B cell (primary cell): ENCODE data around the gene MEGF11. TPM values are rescaled to one million over a fixed set of nuclear protein-coding genes. Genes with fewer than 3 reads are reported as not detected.

Experiments used
- ATAC-seq: fragments of 200-7000 bp; cut with Tn5 transposase; one replicate; pipeline ENCODE4 v1.10.0; 2021; ENCODE audit warnings: low read depth, mild to moderate bottlenecking, moderate number of reproducible peaks, moderate library complexity
- CTCF ChIA-PET: fragments of 350-600 bp; sonication (Branson Sonifier 250); formaldehyde crosslinking; loops from one replicate; lab custom pipeline; 2021; ENCODE audit warnings: antibody characterized with exemption, inconsistent platforms; lab: Charles Lee
- POLR2A ChIA-PET: fragments of 350-600 bp; sonication (Branson Sonifier 250); formaldehyde crosslinking; loops from one replicate; lab custom pipeline; 2021; ENCODE audit warnings: antibody characterized with exemption; lab: Charles Lee
- DNase-seq: peaks from one replicate; pipeline ENCODE4 v3.0.0; 2013
- H2AFZ ChIP-seq: 2 replicates; pipeline ENCODE4 v1.6.1; 2012; ENCODE audit warnings: mild to moderate bottlenecking, low read depth, low read length; ENCODE audit not compliant: insufficient read depth, poor library complexity, severe bottlenecking
- H3K27ac ChIP-seq, 2 donors: 1 replicate in 1 of 2; 2 replicates in 1 of 2; pipeline ENCODE4 v1.5.1; 2012 to 2013; ENCODE audit warnings: low read length in 2 of 2, mild to moderate bottlenecking in 2 of 2, moderate library complexity in 1 of 2
- H3K27me3 ChIP-seq, 4 experiments: fragments of 200-600 bp in 1 of 4; sonication (generic) in 1 of 4; replicated peaks in 1 of 4; 1 replicate in 2 of 4; 2 replicates in 2 of 4; pipeline versions ENCODE4 v1.6.1 to v1.7.0; 2013 to 2016; ENCODE audit warnings: low read length in 3 of 4, mild to moderate bottlenecking in 2 of 4, mixed read lengths in 1 of 4, moderate library complexity in 1 of 4; ENCODE audit not compliant: insufficient read depth in 4 of 4, control insufficient read depth in 3 of 4; ENCODE audit errors: control extremely low read depth in 1 of 4
- H3K36me3 ChIP-seq, 2 experiments: replicated peaks in 1 of 2; 1 replicate in 1 of 2; 2 replicates in 1 of 2; pipeline versions ENCODE4 v1.6.1 to v1.7.1; 2013; ENCODE audit warnings: low read length in 1 of 2; ENCODE audit not compliant: insufficient read depth in 2 of 2, control insufficient read depth in 1 of 2; ENCODE audit errors: control extremely low read depth in 1 of 2, extremely low read depth in 1 of 2
- H3K4me1 ChIP-seq, 2 donors: fragments of 200-600 bp in 1 of 2; sonication (generic) in 1 of 2; 1 replicate in 1 of 2; 2 replicates in 1 of 2; pipeline versions ENCODE4 v1.5.1 to v1.6.1; 2013 to 2017; ENCODE audit warnings: low read length in 2 of 2; ENCODE audit not compliant: control insufficient read depth in 2 of 2, insufficient read depth in 2 of 2
- H3K4me2 ChIP-seq: replicated peaks from 2 replicates; pipeline ENCODE3; 2012; ENCODE audit warnings: mild to moderate bottlenecking, low read depth, low read length; ENCODE audit not compliant: poor library complexity, severe bottlenecking
- H3K4me3 ChIP-seq, 5 experiments: fragments of 200-600 bp in 1 of 5; sonication (generic) in 1 of 5; 1 replicate in 3 of 5; 2 replicates in 2 of 5; pipeline versions ENCODE4 v1.5.1 to v1.7.0; 2011 to 2016; ENCODE audit warnings: low read length in 4 of 5, mild to moderate bottlenecking in 4 of 5, low read depth in 2 of 5, control low read depth in 1 of 5, moderate library complexity in 1 of 5; ENCODE audit not compliant: insufficient read depth in 1 of 5; ENCODE audit errors: control extremely low read depth in 1 of 5, extremely low read depth in 1 of 5
- H3K79me2 ChIP-seq: fragments of 200-600 bp; sonication (generic); one replicate; pipeline ENCODE4 v1.6.0; 2016; ENCODE audit warnings: low read length; ENCODE audit not compliant: control insufficient read depth, insufficient read depth
- H3K9ac ChIP-seq: fragments of 200-600 bp; sonication (generic); 2 replicates; pipeline ENCODE4 v1.6.1; 2017; ENCODE audit warnings: mild to moderate bottlenecking, low read length, moderate library complexity
- H3K9me3 ChIP-seq, 3 donors: one replicate each; pipeline versions ENCODE4 v1.6.1 to v1.7.1; 2013; ENCODE audit warnings: low read length in 2 of 3; ENCODE audit not compliant: control insufficient read depth in 2 of 3, insufficient read depth in 1 of 3; ENCODE audit errors: control extremely low read depth in 1 of 3
- H4K20me1 ChIP-seq: 2 replicates; pipeline ENCODE4 v1.6.0; 2012; ENCODE audit warnings: mild to moderate bottlenecking, low read length; ENCODE audit not compliant: insufficient read depth, control insufficient read depth, poor library complexity, severe bottlenecking
- H3K27ac Mint-ChIP-seq: one replicate; pipeline ENCODE4 v1.8.0; 2021; ENCODE audit warnings: mixed read lengths
- H3K27me3 Mint-ChIP-seq: one replicate; pipeline ENCODE4 v1.8.0; 2021; ENCODE audit warnings: mixed read lengths
- H3K4me1 Mint-ChIP-seq: one replicate; pipeline ENCODE4 v1.8.0; 2021; ENCODE audit warnings: mixed read lengths
- H3K4me3 Mint-ChIP-seq: one replicate; pipeline ENCODE4 v1.8.0; 2021; ENCODE audit warnings: mixed read lengths
- H3K9me3 Mint-ChIP-seq: one replicate; pipeline ENCODE4 v1.8.0; 2022; ENCODE audit warnings: mixed read lengths; ENCODE audit not compliant: insufficient read depth
- CTCF ChIP-seq: fragments of 200-600 bp; IDR thresholded peaks from one replicate; pipeline ENCODE4 v1.8.0; 2022; ENCODE audit warnings: antibody characterized with exemption, mild to moderate bottlenecking
- EZH2 ChIP-seq: IDR thresholded peaks from 2 replicates; pipeline ENCODE4 v1.6.1; 2012; ENCODE audit warnings: borderline replicate concordance, low read depth, mild to moderate bottlenecking, moderate library complexity, low read length; ENCODE audit not compliant: insufficient read depth, poor library complexity, severe bottlenecking
- WGBS: methylation state at CpG from one replicate; pipeline ENCODE4 v1.1.5; 2013; ENCODE audit warnings: missing lambda C conversion rate; ENCODE audit not compliant: insufficient coverage; 5-methylcytosine and 5-hydroxymethylcytosine counted together
- intact Hi-C: fragments of 100-400 bp; cut with micrococcal nuclease; formaldehyde crosslinking; loops from one replicate; pipeline ENCODE4 v1.10.0; 2022
- polyA plus RNA-seq: library from polyadenylated mRNA; depleted of rRNA; stranded (reverse); fragments of >200 nt; gene quantifications from 2 replicates; pipeline ENCODE4 v1.2.3, GENCODE V29; 2012
- total RNA-seq, 2 donors: library from RNA; stranded (reverse); fragments of 120-200 nt in 1 of 2; gene quantifications; 1 replicate in 1 of 2; 2 replicates in 1 of 2; pipeline versions ENCODE4 v1.2.3 to v1.2.4, GENCODE V29; 2013 to 2022

Gene MEGF11
- total and polyA plus RNA-seq, 2 donors (not counting 1 experiment from before 2014, with no cell fraction given) = 0.04 to 0.34 TPM

- Histone ChIP-seq H3K4me3 (no peak overlapping the region), H3K36me3 (no peaks in the 10 kb centered on the region), H3K4me2 (no peak overlapping the region), H2AFZ (no peak overlapping the region), H3K27me3 (peaks cover 0 to 3% (median 0%) of the 10 kb centered on the region in 4 experiments), H3K4me1 (no peaks in the 10 kb centered on the region), H3K9ac (no peak overlapping the region), H3K27ac (no peak overlapping the region), H3K9me3 (no peaks in the 10 kb centered on the region), H3K79me2 (no peaks in the 10 kb centered on the region), H4K20me1 (no peaks in the 10 kb centered on the region)
- peaks cover 52% of the 10 kb centered on the region for H3K27me3 Mint-ChIP-seq
- no peak overlapping the region for H3K4me3 Mint-ChIP-seq
- H3K27ac Mint-ChIP-seq = no peak overlapping the region
- intact Hi-C loops = no loop called here
- ATAC-seq (no peak), DNase-seq (no peak)
- no peak for TF ChIP-seq EZH2
- TF ChIP-seq CTCF = no peak
- WGBS = 72% methylated on average over 7 of the region's 8 CpGs
- no peaks in the 10 kb centered on the region for H3K9me3 Mint-ChIP-seq
- no peaks in the 10 kb centered on the region for H3K4me1 Mint-ChIP-seq
- ChIA-PET CTCF (no interaction called here), POLR2A (no interaction called here)
Observed at GRCh38 chr15:66128116-66128680, 125.4 kb downstream of the MEGF11 start.

GRCh38 chr15:66126456-66126855 lies 127.1 kb downstream of the MEGF11 start:
- Mint-ChIP-seq H3K27me3 (peaks cover 44% of the 10 kb centered on the region), H3K4me1 (no peaks in the 10 kb centered on the region), H3K9me3 (no peaks in the 10 kb centered on the region), H3K4me3 (no peak overlapping the region), H3K27ac (no peak overlapping the region)
- no peak for ATAC-seq
- H3K27ac ChIP-seq = no peak overlapping the region
- no peak for TF ChIP-seq CTCF
- TF ChIP-seq EZH2 = no peak
- H3K27me3 ChIP-seq = peaks cover 0 to 3% (median 1%) of the 10 kb centered on the region in 4 experiments
- no peak for DNase-seq
- H3K36me3 ChIP-seq = no peaks in the 10 kb centered on the region
- H3K4me2 ChIP-seq = no peak overlapping the region
- no peaks in the 10 kb centered on the region for H3K4me1 ChIP-seq
- CTCF ChIA-PET = no interaction called here
- no peak overlapping the region for H3K4me3 ChIP-seq
- POLR2A ChIA-PET = no interaction called here
- no peak overlapping the region for H2AFZ ChIP-seq
- intact Hi-C loops = no loop called here
- no peaks in the 10 kb centered on the region for H3K9me3 ChIP-seq
- no peaks in the 10 kb centered on the region for H4K20me1 ChIP-seq
- 44% methylated on average over 5 of the region's 5 CpGs for WGBS
- no peaks in the 10 kb centered on the region for H3K79me2 ChIP-seq
- no peak overlapping the region for H3K9ac ChIP-seq
